ENCODE data around the gene GNAI1. TPM values are rescaled to one million over a fixed set of nuclear protein-coding genes. Genes with fewer than 3 reads are reported as not detected.

GNAI1 gene
- total RNA-seq, 1 donor from 2014 or later, result 25.6 TPM

- Histone ChIP-seq H3K4me1 (ENCODE audit: control insufficient read depth in 3 of 3, insufficient read depth in 3 of 3, low read length in 3 of 3) (peaks cover 0 to 6% (median 4%) of the 10 kb centered on the region in 3 donors), H3K36me3 (ENCODE audit: control insufficient read depth in 3 of 3, insufficient read depth in 3 of 3, low read length in 3 of 3) (no peaks in the 10 kb centered on the region), H3K9ac (ENCODE audit: low read depth in 1 of 3, low read length in 3 of 3) (no peak overlapping the region), H3K27me3 (ENCODE audit: control insufficient read depth in 3 of 3, insufficient read depth in 3 of 3, low read length in 3 of 3) (no peaks in the 10 kb centered on the region), H3K4me3 (ENCODE audit: low read length in 3 of 3) (no peak overlapping the region), H3K9me3 (ENCODE audit: control insufficient read depth in 3 of 3, low read length in 3 of 3) (no peaks in the 10 kb centered on the region), H3K27ac (ENCODE audit: low read depth, low read length) (no peak overlapping the region)
Measured at GRCh38 chr7:80131675-80132435, 2.8 kb upstream of the GNAI1 start.

DNA sequence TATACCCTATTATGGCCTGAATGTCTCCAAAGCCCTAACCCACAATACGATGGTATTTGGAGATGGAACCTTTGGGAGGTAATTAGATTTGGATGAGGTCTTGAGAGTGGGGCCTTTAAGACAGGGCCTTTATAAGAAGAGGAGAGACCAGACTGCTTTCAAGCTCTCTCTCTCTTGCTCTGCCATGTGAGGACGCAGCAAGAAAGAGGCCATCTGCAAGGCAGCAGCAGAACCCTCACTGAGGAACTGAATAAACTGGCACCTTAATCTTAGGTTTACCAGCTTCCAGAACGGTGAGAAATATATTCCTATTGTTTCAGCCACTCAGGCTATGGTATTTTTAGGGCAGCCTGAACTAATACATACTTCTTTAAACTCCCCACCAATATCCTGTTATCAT lies 2.0 kb upstream of the GNAI1 start:
- Histone ChIP-seq H3K4me1 (ENCODE audit: control insufficient read depth in 3 of 3, insufficient read depth in 3 of 3, low read length in 3 of 3) (peaks cover 0 to 7% (median 4%) of the 10 kb centered on the region in 3 donors), H3K27me3 (ENCODE audit: control insufficient read depth in 3 of 3, insufficient read depth in 3 of 3, low read length in 3 of 3) (no peaks in the 10 kb centered on the region), H3K36me3 (ENCODE audit: control insufficient read depth in 3 of 3, insufficient read depth in 3 of 3, low read length in 3 of 3) (no peaks in the 10 kb centered on the region), H3K9me3 (ENCODE audit: control insufficient read depth in 3 of 3, low read length in 3 of 3) (no peaks in the 10 kb centered on the region), H3K9ac (ENCODE audit: low read depth in 1 of 3, low read length in 3 of 3) (no peak overlapping the region), H3K4me3 (ENCODE audit: low read length in 3 of 3) (no peak overlapping the region), H3K27ac (ENCODE audit: low read depth, low read length) (no peak overlapping the region)

DNA sequence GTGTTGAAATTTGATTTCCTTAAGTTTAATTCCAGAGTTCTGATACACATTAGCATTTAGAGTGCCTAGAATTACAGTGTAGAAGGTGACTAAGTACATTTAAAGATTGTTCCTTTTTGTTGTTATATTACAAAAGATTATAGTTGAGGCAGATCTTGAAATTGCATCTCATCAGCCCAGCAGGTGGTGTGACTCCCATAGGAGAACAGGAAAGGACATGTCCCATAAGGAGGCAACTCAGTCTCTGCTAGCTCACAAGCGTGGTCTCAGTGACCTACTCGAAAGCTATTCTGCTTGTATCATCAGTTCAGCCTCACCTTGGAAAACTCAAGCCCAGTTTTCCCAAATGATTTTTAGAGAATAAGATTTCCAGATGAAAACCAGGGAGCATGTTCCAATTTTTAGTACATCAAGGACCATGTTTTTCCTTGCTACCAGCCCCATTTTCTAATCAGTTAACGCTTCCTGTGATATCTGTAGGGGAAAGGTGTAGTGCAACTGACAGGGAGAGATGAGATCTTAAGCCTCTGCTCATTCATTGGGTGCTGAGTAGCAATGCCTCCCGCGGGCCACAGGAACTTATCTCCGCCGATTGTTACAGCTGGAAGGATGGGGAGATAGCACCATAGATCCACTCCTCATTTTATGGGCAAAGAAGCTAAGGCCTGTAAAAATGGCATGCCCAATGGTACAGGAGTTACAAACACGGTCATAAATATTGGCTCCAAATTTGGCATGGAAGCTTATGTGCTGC lies 1.1 kb upstream of the GNAI1 start:
- Histone ChIP-seq H3K9ac (ENCODE audit: low read depth in 1 of 3, low read length in 3 of 3) (no peak overlapping the region), H3K4me3 (ENCODE audit: low read length in 3 of 3) (peak overlapping the region in 2 of 3 donors; percentile 71 to 85), H3K4me1 (ENCODE audit: control insufficient read depth in 3 of 3, insufficient read depth in 3 of 3, low read length in 3 of 3) (peaks cover 0 to 7% (median 4%) of the 10 kb centered on the region in 3 donors), H3K36me3 (ENCODE audit: control insufficient read depth in 3 of 3, insufficient read depth in 3 of 3, low read length in 3 of 3) (no peaks in the 10 kb centered on the region), H3K27me3 (ENCODE audit: control insufficient read depth in 3 of 3, insufficient read depth in 3 of 3, low read length in 3 of 3) (no peaks in the 10 kb centered on the region), H3K9me3 (ENCODE audit: control insufficient read depth in 3 of 3, low read length in 3 of 3) (no peaks in the 10 kb centered on the region), H3K27ac (ENCODE audit: low read depth, low read length) (no peak overlapping the region)

- Histone ChIP-seq H3K4me1 (ENCODE audit: control insufficient read depth in 3 of 3, insufficient read depth in 3 of 3, low read length in 3 of 3) (peaks cover 0 to 9% (median 4%) of the 10 kb centered on the region in 3 donors), H3K9me3 (ENCODE audit: control insufficient read depth in 3 of 3, low read length in 3 of 3) (no peaks in the 10 kb centered on the region), H3K4me3 (ENCODE audit: low read length in 3 of 3) (peak overlapping the region; percentile 71 to 86 (median 85)), H3K9ac (ENCODE audit: low read depth in 1 of 3, low read length in 3 of 3) (peak overlapping the region; percentile 64 to 80 (median 76)), H3K27me3 (ENCODE audit: control insufficient read depth in 3 of 3, insufficient read depth in 3 of 3, low read length in 3 of 3) (no peaks in the 10 kb centered on the region), H3K27ac (ENCODE audit: low read depth, low read length) (peak overlapping the region; percentile 55), H3K36me3 (ENCODE audit: control insufficient read depth in 3 of 3, insufficient read depth in 3 of 3, low read length in 3 of 3) (no peaks in the 10 kb centered on the region)
Measured at GRCh38 chr7:80134115-80134535, 506 bp upstream of the GNAI1 start.

DNA sequence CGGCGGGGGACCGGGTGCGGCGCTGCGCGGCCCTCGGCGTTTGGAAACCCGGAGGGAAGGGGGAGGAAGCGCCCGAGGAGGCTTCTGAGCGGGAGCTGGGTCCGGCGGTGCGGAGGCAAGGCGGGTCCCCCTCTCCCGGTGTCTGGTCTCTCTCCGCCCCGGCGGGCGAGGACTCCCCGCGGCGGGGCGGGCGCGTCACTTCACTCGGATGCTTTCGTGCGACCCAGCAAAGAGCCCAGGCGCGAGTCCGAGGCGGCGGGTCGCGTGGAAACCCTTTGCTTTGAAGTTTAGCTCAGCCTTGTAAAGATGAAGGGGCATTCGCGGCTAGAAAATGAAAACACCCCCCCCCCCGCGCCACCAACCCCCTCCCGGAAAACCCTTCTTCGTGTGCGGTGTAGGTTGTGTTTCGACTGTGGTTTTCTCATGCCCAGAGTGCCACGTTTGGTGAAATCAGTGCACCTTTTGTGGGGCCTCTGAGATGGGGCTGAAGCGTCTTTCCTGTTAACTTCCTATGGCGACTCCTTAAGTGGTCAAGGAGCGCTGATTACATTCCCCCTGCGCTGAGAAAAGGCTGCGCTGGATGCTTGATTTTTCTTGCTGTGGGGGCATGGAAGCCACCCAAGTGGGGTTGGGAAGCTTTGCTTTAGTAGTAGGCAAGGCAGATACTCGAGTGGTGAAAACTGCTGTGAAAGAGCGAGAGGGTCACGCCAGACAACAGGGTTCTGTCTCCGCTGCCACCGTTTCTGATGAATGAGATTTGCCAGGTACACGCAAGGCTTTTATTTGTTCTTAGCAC lies 876 bp downstream of the GNAI1 start:
- Histone ChIP-seq H3K4me3 (ENCODE audit: low read length in 3 of 3) (peak overlapping the region; percentile 85 to 94 (median 86)), H3K9me3 (ENCODE audit: control insufficient read depth in 3 of 3, low read length in 3 of 3) (no peaks in the 10 kb centered on the region), H3K36me3 (ENCODE audit: control insufficient read depth in 3 of 3, insufficient read depth in 3 of 3, low read length in 3 of 3) (no peaks in the 10 kb centered on the region)

DNA sequence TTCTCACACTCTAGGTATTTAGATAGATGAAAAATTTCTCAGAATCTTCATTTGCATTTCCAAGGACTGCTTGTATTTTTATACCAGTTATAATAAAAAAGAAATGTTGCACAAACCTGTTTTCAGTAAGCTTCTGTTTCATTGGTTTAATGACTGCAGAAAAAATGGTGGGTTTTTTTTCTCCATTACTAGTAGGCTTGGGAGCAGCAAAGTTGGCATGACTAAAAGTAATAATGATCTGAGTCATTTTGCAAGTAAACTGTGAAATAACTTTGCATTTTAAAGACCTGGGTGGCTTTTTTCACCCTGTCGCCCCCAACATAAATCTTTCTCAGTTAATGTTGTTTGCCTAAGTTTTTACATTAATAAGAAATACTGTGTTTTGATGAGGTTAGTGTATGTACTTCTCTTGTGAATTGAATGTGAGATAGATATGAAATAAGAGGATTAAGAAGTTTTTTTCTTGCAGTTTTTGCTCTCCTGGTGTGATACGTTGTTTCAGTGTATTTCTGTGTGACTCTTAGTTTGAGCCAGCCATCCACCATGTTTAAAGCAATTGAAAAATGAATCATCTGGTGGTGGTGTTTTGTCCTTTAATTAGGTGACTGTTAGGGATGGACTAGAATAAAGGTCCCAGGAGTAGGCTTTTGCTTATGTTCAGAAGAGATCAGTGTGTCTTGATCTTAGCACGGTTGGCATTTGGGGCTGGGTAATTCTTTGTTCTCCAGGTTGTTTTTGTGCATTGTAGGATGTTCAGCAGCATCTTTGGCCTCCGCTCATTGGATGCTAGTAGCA lies 1.8 kb downstream of the GNAI1 start:
- peak overlapping the region in 1 of 3 donors; percentile 84 for H3K9ac ChIP-seq (ENCODE audit: low read depth in 1 of 3, low read length in 3 of 3)
- no peak overlapping the region for H3K27ac ChIP-seq (ENCODE audit: low read depth, low read length)
- no peaks in the 10 kb centered on the region for H3K27me3 ChIP-seq (ENCODE audit: control insufficient read depth in 3 of 3, insufficient read depth in 3 of 3, low read length in 3 of 3)
- no peaks in the 10 kb centered on the region for H3K9me3 ChIP-seq (ENCODE audit: control insufficient read depth in 3 of 3, low read length in 3 of 3)
- no peaks in the 10 kb centered on the region for H3K36me3 ChIP-seq (ENCODE audit: control insufficient read depth in 3 of 3, insufficient read depth in 3 of 3, low read length in 3 of 3)
- peak overlapping the region; percentile 85 to 94 (median 86) for H3K4me3 ChIP-seq (ENCODE audit: low read length in 3 of 3)
- H3K4me1 ChIP-seq (ENCODE audit: control insufficient read depth in 3 of 3, insufficient read depth in 3 of 3, low read length in 3 of 3), result peaks cover 0 to 11% (median 4%) of the 10 kb centered on the region in 3 donors

More for the DNA sequence above, 876 bp downstream of the GNAI1 start:
- Histone ChIP-seq H3K27ac (ENCODE audit: low read depth, low read length) (peak overlapping the region; percentile 71), H3K4me1 (ENCODE audit: control insufficient read depth in 3 of 3, insufficient read depth in 3 of 3, low read length in 3 of 3) (peaks cover 0 to 11% (median 4%) of the 10 kb centered on the region in 3 donors), H3K9ac (ENCODE audit: low read depth in 1 of 3, low read length in 3 of 3) (peak overlapping the region; percentile 75 to 88 (median 84)), H3K27me3 (ENCODE audit: control insufficient read depth in 3 of 3, insufficient read depth in 3 of 3, low read length in 3 of 3) (no peaks in the 10 kb centered on the region)

- Histone ChIP-seq H3K4me1 (ENCODE audit: control insufficient read depth in 3 of 3, insufficient read depth in 3 of 3, low read length in 3 of 3) (peaks cover 0 to 11% (median 4%) of the 10 kb centered on the region in 3 donors), H3K27ac (ENCODE audit: low read depth, low read length) (no peak overlapping the region), H3K27me3 (ENCODE audit: control insufficient read depth in 3 of 3, insufficient read depth in 3 of 3, low read length in 3 of 3) (no peaks in the 10 kb centered on the region), H3K9me3 (ENCODE audit: control insufficient read depth in 3 of 3, low read length in 3 of 3) (no peaks in the 10 kb centered on the region), H3K36me3 (ENCODE audit: control insufficient read depth in 3 of 3, insufficient read depth in 3 of 3, low read length in 3 of 3) (no peaks in the 10 kb centered on the region), H3K9ac (ENCODE audit: low read depth in 1 of 3, low read length in 3 of 3) (no peak overlapping the region), H3K4me3 (ENCODE audit: low read length in 3 of 3) (no peak overlapping the region)
Measured at GRCh38 chr7:80137410-80137809, 2.8 kb downstream of the GNAI1 start.

DNA sequence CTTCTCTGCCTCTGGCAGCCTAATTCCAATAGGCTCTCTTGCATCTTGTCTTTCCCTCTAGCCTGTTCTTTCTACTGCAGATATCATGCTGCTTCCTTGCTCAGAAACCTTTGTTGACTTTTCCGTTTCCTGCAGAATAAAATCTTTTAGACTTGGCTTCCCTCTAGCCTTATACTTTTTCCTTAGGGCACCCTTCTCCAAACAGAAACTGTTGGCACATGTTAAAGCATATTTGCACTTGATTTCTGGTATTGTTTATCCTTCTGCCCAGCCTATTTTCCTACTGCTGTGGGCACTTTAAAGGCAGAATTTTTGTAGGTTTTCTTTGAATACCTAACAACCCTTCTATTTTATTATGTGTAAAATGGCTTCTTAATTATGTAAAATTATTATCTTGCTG lies 4.6 kb downstream of the GNAI1 start:
- Histone ChIP-seq H3K4me3 (ENCODE audit: low read length in 3 of 3) (no peak overlapping the region), H3K27ac (ENCODE audit: low read depth, low read length) (no peak overlapping the region), H3K9ac (ENCODE audit: low read depth in 1 of 3, low read length in 3 of 3) (no peak overlapping the region), H3K4me1 (ENCODE audit: control insufficient read depth in 3 of 3, insufficient read depth in 3 of 3, low read length in 3 of 3) (peaks cover 0 to 11% (median 4%) of the 10 kb centered on the region in 3 donors), H3K9me3 (ENCODE audit: control insufficient read depth in 3 of 3, low read length in 3 of 3) (no peaks in the 10 kb centered on the region), H3K27me3 (ENCODE audit: control insufficient read depth in 3 of 3, insufficient read depth in 3 of 3, low read length in 3 of 3) (no peaks in the 10 kb centered on the region), H3K36me3 (ENCODE audit: control insufficient read depth in 3 of 3, insufficient read depth in 3 of 3, low read length in 3 of 3) (no peaks in the 10 kb centered on the region)

- peaks cover 0 to 11% (median 4%) of the 10 kb centered on the region in 3 donors for H3K4me1 ChIP-seq (ENCODE audit: control insufficient read depth in 3 of 3, insufficient read depth in 3 of 3, low read length in 3 of 3)
- H3K9me3 ChIP-seq (ENCODE audit: control insufficient read depth in 3 of 3, low read length in 3 of 3), result no peaks in the 10 kb centered on the region
- H3K27me3 ChIP-seq (ENCODE audit: control insufficient read depth in 3 of 3, insufficient read depth in 3 of 3, low read length in 3 of 3), result no peaks in the 10 kb centered on the region
- no peak overlapping the region for H3K9ac ChIP-seq (ENCODE audit: low read depth in 1 of 3, low read length in 3 of 3)
- H3K36me3 ChIP-seq (ENCODE audit: control insufficient read depth in 3 of 3, insufficient read depth in 3 of 3, low read length in 3 of 3), result no peaks in the 10 kb centered on the region
- H3K4me3 ChIP-seq (ENCODE audit: low read length in 3 of 3), result no peak overlapping the region
- no peak overlapping the region for H3K27ac ChIP-seq (ENCODE audit: low read depth, low read length)
Measured at GRCh38 chr7:80140388-80140787, 5.8 kb downstream of the GNAI1 start.
